ENCODE data around the gene TNPO2.
A peak's percentile ranks its signal among the peaks of the same experiment; 100 is the strongest.
"Not testable (repeated sequence)": the region's sequence is repeated elsewhere in the genome, so short reads cannot be mapped to it uniquely, and the experiment has no call there.

Gene TNPO2

GRCh38 chr19:12705169-12705568 lies 18.6 kb downstream of the TNPO2 start:
- DNase-seq = no peak

GRCh38 chr19:12703046-12703445 lies 20.7 kb downstream of the TNPO2 start:
- DNase-seq = peak in 1 of 5 experiments; percentile 33

- no peak for DNase-seq
These were observed 22.0 kb downstream of the TNPO2 start for GRCh38 chr19:12701596-12702282.

- no peak for DNase-seq
These were observed 25.6 kb downstream of the TNPO2 start for GRCh38 chr19:12698138-12698537.

- DNase-seq = not testable (repeated sequence)
These were observed 26.3 kb downstream of the TNPO2 start for GRCh38 chr19:12697425-12697824.

GRCh38 chr19:12696366-12697335 lies 27.1 kb downstream of the TNPO2 start, which contains the start of gene FBXW9:
FBXW9 (minus strand) TSS chr19:12696631; CDS start chr19:12696581, 50 bp downstream.
- DNase-seq = peak; percentile 89 to 97 (median 95)

- peak in 1 of 5 experiments; percentile 25 for DNase-seq
These were observed 27.8 kb downstream of the TNPO2 start for GRCh38 chr19:12695997-12696365.

- no peak for DNase-seq
These were observed 28.2 kb downstream of the TNPO2 start for GRCh38 chr19:12695514-12695913.

GRCh38 chr19:12695096-12695495 lies 28.6 kb downstream of the TNPO2 start:
- DNase-seq = no peak

- DNase-seq = no peak
These were observed 29.1 kb downstream of the TNPO2 start for GRCh38 chr19:12694641-12695040.

GRCh38 chr19:12692960-12693359 lies 30.8 kb downstream of the TNPO2 start:
- DNase-seq = no peak

GRCh38 chr19:12689581-12690216 lies 34.0 kb downstream of the TNPO2 start:
- no peak for DNase-seq

- DNase-seq = no peak
These were observed 34.7 kb downstream of the TNPO2 start for GRCh38 chr19:12689012-12689411.

GRCh38 chr19:12687496-12688196 lies 36.1 kb downstream of the TNPO2 start, which contains the start of gene GNG14:
GNG14 (plus strand) TSS chr19:12687998; CDS start chr19:12688049, 51 bp downstream.
- no peak for DNase-seq

GRCh38 chr19:12685831-12686230 lies 37.9 kb downstream of the TNPO2 start:
- DNase-seq = no peak

- peak; percentile 64 to 99 (median 87) for DNase-seq
These were observed 42.4 kb downstream of the TNPO2 start, which contains the start of gene DHPS for GRCh38 chr19:12681074-12681987. DHPS (minus strand) TSS chr19:12681880; CDS start chr19:12681766, 114 bp downstream.

- no peak for DNase-seq
These were observed 43.7 kb downstream of the TNPO2 start for GRCh38 chr19:12680034-12680433.

- not testable (repeated sequence) for DNase-seq
These were observed 45.7 kb downstream of the TNPO2 start for GRCh38 chr19:12678039-12678438.

- DNase-seq = no peak
These were observed 46.8 kb downstream of the TNPO2 start for GRCh38 chr19:12676928-12677327.

GRCh38 chr19:12676384-12676792 lies 47.3 kb downstream of the TNPO2 start:
- peak; percentile 62 to 85 (median 75) for DNase-seq

GRCh38 chr19:12675940-12676339 lies 47.8 kb downstream of the TNPO2 start:
- DNase-seq = no peak

Measured in T-helper 2 cell (primary cell).